ENCODE results near the gene MYBPHL.
A peak's percentile ranks its signal among the peaks of the same experiment; 100 is the strongest.
"Not testable (repeated sequence)": the region's sequence is repeated elsewhere in the genome, so short reads cannot be mapped to it uniquely, and the experiment has no call there.

The MYBPHL gene

DNA sequence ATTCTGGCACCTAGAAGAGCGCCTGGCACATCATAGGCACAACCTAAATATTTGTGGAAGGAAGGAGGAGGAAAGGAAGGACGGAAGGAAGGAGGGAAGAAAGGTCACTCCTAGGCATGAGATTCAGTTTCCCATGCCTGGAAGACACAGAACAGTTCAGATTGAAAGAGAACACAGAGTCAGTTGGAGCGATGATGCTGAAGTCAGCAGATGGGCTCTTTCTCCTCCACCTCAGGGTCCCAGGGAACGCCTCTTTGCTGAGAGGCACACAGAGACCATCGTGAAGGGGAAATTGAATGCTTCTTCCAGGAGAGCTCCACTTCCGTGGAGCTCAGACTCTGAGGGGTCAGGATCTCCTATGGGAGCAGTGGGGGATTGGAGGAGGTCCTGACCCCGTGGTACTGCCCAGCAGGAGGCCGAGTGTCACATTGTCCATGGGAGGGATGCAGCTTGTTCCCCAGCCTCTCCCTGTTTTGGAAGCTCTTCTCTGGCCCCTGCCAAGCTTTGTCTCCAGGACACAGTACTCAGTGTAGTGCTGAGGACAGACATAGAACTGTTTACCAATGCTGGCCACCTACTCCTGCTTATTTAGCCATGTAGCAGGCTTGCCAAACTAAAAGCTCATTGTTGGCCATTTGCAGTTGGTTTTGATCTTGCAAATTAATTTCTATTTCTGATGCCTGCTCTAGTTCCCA is 2.4 kb downstream of the MYBPHL start:
- DNase-seq = no peak

DNA sequence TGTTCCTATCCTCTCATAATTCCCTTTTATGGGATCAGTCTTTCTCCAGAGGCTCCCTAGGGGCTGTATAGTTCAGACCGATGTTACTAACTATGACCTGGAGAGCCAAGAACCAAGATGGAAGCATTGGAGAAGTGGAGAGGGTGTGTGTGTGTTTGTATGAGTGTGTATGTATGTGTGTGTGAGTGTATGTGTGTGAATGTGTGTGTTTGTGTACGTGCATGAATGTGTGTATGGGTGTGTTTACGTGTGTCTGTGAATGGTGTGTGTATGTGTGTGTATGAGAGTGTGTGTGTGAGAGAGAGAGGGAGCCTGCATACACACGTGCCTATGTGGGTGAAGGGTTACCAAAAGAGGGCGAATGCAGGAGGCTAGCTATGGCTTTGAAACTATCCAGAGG is 4.9 kb downstream of the MYBPHL start:
- DNase-seq = no peak

DNA sequence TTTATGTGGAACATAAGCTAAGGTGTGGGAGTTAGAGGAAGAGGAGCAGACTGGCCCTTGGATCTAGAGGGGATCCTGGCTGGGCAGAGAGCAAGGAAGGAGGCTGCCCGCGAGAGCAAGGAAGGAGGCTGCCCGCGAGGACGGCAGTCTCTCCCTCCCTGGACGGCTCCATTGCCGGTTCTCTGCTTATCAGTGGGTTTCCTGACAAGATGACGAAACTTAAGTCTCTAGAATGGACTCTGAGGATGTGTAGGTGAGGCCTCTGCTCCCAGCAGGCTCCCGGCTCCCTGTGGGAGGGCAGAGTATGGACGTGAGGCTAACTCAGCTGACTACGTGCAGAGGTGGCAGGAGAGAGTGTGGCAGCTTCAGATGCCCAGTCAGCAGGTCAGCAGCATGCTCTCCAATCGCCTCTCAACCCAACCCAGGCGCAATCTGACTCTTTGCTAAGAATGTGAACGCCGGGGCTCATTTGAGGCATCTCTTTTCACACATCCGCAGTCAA is 6.1 kb downstream of the MYBPHL start:
- no peak for DNase-seq

DNA sequence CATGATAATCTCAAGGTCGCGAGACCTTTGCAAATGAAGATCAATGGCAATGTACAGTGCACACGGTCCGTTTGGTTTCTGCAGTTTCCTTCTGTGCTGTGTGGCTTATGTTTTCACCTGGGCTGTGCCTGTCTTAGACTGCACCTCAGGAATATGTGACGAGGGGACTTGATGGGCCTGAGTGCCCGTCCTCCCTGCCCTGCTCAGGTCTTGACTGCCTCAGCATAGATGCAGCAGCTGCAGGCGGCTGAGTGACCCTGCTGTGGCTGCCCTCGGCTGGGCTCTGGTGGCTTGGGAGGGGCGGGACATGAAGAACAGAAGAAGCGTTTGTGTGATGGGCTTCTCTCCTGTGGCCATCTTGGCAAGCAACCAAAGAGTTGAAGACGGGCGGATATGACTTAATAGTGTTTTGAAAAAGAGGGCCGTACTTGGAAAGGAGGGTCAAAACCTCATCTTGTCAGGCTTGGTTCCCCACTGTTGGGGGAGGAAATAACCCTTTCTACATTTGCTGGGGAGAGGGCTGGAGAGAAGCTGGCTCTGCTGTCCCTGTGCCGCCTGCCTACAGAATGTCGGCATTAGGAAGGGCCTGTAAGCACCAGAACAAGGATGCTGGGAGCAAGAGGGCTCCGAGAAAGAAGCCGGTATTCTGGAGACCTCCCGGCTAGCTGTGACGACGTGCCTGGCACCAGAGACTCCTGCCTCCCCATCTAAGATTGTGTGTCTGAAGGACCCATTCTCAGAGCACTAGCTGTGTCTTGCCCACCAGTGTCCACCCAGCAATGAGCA is 7.1 kb downstream of the MYBPHL start:
- DNase-seq = no peak

DNA sequence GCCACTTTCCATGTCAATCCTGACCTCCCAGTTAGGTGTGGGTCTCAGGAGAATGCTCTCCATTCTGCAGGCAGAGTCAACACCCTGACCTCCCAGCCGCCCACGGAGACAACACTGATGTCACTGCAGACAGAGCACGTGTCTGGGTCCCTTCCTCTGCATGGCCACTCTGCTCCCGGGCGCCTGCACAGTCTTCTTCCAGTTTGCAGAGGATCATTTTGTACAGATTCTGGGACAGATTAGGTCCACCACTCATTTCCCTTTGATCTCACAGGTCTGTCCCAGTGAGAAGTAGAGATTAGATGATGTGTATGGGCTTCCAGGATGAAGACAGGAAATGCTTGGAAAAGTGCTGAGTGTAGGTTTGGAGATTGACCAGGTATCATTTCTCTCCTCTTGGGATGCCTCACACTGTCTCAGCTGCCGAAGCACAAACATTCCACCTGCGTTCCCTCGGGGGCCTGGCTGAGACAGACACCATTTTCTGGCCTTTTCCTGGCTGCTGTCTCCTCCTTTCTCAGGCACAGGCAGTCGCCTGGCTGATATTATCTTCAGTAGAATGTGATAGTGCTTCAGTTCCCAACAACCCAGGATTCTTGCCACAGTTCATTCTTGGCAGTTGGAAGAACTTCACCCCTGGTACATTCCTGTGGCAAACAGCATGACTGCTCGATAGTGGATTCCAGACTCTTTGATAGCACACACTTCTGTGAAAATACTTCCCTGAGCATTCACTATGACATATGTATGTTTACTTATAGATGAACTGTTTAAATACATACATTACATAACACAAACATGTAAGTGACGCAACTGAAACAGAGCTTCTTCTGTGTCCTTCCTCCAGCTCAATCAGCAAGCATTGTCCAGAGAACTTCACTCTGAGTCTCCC is 7.9 kb downstream of the MYBPHL start:
- no peak for DNase-seq

DNA sequence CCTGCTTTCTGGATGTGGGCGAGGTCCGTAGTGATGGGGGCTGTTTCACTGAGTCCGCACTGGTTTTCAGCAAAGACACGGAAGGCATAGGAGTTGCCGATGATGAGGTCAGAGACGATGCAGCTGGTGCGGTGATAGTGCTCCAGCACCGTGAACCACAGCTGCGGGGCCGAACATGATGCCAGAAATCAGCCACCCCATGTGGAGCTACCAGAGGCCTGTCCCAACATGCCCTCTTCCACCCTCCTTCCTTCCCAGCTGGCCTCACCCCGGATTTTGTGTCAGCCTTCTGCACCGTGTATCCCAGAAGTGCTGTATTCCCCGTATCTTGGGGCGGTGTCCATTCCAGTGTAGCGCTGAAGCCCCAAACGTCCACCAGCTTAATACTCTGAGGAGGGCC is 10.0 kb downstream of the MYBPHL start:
- no peak for DNase-seq

DNA sequence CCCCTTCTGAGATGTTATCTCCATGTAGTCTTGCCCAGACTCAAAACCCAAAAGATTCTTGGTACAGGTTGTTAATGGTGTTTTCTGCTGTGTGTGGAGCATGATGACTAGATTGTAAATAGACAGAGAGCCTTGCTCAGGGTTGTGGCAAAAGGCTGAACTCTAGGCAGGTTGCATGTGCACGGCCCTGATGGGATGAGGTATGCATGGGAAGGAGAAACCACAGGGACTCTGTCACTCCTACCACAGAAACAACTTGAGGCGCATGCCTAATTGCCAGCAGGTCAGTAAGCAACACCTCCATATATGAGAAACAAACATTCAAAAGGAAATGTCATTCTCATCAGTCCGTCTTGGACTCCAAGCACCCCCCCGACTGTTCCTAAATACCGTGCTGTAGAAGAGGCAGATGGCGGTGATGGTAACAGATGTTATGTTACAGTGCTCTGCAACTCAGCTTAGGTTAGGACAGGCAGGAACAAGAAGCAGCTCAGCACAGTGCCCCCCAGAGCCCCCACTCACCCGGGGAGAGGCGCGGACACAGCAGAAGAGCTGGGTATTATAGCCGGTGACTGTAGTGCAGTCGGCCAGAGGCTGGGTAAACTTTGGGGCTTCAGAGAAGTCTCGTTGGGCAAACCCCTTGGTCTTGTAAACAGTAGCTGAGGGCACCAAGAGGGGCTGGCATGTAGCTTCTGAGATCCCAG is 10.9 kb downstream of the MYBPHL start:
- no peak for DNase-seq

DNA sequence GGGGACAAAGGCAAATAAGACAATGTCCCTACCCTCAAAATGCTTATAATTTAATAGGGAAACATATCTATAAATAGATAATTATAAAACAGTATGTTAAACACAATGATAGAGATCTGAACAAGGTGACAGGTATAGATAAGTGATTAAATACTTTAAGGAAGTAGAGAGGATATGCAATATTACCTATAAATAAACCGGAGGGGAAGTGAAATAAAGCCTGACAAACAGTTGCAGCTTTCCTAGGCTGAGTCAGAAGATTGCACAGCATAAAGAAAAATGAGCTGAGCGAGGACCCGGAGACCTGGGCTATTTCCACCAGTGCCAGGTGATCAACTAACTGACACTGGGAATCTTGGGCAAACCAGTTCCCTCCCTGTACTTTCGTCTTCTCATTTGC is 12.3 kb downstream of the MYBPHL start:
- DNase-seq = no peak

DNA sequence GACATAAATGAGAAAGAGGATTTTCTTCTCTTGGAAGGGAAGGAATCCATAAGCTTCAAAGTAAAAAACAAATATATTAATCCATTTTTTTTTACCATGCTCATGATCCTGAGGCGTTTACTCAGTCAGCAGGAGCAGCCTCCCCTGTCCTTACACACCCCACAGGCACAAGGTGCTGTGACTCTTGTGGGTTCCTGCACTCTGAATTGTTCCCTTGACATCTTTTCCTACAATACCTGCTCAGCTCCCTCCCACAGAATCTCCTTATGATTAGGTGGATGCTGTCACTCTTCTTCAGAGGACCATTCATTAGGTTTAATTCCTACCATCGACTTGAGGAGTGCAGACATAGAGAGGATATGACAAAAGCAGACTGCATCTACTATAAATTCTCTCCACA is 13.8 kb downstream of the MYBPHL start:
- DNase-seq = no peak

DNA sequence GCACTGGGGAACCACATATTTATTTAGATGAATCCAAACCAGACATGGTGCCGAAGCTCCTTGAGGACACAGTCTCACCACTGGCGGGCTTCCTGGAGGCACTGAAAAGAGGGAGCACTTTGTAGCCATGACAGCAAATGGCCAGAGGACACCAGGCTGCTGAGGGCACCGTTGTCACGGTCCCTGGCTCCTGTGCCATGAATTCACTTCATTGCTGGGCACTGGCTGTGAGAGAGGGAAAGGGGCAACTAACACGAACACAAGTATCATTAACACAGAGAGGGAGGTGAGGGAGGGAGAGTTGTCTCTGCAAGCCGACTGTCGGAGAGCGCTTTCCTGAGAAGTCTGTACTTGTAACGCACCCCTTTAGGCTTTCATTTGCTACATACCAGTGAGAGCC is 14.4 kb downstream of the MYBPHL start:
- DNase-seq = no peak

DNA sequence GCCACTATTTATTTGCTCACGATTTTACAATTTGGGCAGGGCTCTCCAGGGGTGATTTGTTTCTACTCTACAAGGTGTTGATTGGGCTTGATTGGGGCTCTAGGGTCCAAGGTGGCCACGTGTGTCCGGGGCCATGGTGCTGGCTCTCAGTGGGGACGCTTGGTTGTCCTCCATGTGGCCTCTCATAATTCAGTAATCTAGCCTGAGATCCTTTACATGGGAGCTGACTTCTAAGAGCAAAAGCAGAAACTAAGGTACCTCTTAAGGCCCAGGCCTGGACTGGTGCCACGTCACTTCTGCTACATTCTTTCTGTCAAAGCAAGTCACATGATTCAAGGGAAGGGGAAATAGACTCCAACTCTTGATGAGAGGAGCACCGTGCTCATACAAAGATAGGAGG is 15.8 kb downstream of the MYBPHL start:
- no peak for DNase-seq

DNA sequence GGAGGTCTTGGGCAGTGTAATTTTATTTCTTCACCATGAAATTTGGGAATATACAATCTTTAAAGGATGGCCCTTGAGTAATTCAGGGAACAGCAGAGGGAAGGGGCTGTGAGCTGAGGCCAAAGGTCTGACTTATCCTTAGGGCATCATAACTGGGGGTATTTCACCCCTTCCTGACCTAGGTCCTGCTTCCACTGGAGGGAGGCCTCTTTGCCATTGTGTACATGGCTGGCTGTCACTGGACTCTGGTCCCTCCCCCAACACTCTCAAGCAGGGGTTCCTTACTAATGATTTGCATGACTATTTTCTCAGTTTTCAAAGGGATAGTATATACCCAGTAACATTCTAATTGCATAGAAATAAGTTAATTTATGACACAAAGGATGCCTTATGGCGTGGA is 16.7 kb downstream of the MYBPHL start:
- no peak for DNase-seq

DNA sequence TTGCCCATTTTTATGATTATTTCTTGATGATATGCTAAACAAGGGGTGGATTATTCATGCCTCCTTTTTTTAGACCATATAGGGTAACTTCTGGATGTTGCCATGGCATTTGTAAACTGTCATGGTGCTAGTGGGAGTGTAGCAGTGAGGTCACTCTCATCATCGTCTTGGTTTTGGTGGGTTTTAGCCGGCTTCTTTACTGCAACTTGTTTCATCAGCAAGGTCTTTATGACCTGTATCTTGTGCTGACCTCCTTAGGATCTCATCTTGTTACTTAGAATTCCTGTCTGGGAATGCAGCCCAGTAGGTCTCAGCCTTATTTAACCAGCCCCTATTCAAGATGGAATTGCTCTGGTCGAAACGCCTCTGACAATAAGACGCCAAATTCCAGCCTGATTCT is 20.0 kb downstream of the MYBPHL start:
- DNase-seq = not testable (repeated sequence)

DNA sequence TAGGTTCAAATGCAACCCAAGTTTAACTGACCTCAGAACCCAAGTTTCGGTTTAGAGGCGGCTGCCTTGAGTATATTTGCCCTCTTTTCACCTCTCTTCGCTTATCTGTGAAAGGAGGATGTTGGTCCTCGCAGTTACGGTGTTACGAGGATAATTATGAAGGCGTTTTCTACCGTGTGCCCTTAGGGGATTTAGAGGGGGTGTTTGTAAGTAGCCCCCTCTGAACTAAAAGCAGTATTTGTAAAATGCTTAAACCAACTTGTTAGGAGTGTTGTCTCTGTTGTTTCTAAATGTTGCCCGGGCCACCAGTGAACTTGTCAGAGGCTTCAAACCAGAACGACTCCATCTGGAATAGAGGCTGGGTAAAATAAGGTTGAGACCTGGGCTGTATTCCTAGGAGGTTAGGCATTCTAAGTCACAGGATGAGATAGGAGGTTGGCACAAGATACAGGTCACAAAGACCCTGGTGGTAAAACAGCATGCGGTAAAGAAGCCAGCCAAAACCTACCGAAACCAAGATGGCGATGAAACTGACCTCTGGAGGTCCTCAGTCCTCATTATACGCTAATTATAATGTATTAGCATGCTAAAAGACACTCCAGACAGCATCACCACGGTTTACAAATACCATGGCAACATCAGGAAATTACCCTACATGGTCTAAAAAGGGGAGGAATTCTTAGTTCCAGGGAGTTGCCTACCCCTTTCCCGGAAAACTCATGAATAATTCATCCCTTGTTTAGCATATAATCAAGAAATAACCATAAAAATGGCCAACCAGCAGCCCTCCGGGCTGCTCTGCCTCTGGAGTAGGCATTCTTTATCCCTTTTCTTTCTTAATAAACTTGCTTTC is 22.8 kb downstream of the MYBPHL start:
- no peak for DNase-seq

DNA sequence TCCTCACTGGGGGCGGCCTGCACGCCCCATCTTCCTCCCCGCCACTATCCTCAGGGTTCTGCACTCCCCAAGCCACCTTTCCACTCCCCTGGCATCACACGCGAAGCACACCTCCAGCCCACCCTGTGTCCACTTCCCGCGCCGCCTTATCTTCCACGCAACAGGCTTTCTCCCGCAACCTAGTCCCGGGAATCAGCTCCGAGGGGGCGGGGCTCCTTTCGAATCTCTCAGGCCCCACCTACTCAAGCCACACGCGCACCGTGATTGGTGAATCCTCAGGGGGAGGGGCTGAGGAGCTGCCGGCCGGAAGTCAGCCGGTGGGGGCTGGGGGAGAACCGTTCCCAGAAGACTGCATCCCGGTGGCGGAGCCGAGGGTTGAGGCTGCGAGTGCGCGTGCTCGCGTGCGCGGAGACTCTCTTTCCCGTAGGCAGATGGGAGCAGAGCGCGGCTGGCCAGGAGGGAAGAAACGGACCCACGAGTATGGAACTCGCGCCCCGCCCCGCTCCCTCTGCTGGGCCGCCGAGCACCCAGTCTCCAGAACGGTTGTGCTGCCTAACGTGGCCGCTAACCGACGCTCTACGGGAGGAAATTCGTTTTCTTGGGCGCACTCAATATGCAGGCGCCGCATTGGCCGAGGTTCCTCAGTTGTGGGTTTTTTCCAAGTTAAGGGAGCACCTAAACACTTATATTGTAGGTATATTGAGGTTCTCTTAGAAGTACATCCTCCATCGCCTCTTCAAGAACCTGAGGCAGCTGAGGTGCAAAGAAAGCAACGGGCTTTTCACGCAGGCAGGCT is 23.7 kb downstream of the MYBPHL start, which contains the start of gene PSRC1:
TSS of gene PSRC1 (minus strand) at position 194 of the 796 bp plus-strand sequence.
- peak; percentile 65 to 84 for DNase-seq

DNA sequence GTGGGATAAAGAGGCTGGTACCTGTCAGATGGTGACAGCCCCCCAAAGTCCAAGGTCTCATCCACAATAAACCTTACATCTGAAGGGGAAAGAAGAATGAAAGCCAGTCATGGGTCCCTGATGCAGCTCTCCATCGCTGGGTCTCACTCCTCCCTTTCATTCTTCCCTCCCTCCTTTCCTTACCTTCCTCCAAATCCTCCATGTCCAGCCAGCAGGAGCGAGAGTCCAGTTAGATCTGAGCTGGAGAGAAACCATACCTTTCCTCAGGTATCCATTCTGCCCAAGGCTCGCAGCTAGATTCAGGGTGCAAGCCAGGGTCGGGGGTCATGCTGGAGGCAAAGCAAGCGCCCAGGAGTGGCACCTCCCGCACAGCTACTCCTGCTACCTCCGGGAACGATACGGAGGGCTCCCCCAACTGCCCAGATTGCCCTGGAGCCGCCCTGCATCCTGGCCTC is 24.3 kb downstream of the MYBPHL start:
- peak in 1 of 2 experiments; percentile 33 for DNase-seq

DNA sequence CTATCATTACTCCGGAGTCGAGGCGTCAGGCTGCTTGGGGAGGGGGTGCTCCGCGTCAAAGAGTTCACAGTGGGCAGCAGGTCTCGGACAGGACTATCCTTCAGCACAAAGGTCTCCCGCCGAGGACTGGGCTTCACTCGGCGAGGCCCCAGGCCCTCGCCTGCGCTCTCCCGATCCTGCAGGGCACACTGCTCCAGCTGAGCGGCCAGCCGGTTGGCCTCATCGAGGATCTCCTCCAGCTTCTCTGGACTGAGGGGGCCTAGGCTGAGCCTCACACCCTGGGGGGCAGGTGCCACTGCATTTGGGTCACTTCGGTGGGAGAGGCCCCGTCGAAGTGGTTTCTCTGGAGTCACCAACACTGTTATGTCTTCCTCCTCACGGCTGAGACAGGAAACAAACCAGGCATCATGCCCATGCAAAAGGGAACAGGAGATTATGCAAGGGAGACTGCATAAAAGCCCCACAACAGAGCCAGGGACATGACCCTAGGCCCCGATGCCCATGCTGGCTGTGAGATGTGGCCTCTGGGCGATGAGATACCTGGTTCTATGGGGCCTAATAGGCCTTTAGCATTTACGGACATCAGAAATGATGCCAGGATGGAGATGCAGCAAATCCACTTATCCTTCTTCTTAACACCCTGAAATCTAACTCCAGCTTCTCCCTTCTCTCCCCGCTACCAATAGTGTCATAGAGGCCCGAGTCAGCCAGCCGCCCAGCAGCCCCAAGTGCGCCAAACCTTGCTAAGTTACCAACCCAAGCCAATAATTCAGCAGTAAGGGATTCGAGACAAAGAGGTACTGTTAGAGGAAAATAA is 24.9 kb downstream of the MYBPHL start:
- DNase-seq = no peak

DNA sequence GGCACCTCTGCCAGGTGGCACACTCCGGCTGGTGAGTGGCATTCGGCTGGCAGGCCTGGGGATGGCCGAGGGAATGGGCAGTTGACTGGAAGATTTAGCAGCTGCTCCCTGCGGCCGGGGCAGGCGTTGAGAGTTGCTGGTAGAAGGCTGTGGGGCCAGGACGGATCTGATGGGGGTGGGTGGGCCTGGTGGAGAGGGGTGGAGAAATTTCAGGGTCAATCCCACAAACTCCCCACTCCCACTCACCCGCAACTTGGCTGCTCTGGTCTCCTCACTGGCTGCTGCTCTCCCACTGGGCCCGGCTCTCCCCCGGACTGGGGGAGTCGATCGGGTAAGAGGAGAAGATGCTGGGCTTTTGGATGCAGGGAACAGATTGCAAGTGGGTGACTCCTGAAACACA is 25.9 kb downstream of the MYBPHL start:
- no peak for DNase-seq

DNA sequence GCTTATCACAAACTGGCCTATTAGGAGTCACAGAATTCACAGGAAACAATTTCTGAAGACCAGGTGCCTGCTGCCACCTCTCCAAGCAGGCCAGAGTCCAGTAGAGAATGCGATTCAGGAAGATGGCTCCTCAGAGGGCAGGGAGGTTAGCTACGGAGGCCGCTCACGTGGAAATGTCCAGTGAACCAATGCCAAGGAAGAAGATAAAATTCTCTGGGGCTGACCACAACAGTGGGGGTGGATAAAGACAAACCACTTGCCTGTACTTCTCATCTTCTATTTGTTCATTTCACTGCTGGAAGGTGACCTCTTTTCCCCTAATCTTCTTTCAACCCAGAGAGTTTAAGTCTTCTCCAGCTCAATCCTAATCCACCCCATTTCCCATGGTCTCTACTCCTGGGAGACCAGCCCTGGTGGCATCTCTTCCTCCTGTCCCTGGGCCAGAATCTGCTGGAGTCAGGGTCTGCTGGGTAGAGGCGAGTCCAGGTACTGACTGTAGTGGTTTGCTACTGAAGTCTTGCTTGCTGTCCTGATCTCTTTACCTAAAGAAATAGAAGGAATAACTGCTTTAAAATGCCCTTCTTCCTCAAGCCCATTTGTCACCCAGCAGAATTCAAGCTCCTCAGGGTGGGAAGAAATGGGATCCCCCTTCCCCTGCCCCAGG is 27.1 kb downstream of the MYBPHL start:
- no peak for DNase-seq
